IPS DF 19.7 (cell line): ENCODE data around the gene KIF2C.
A peak's percentile ranks its signal among the peaks of the same experiment; 100 is the strongest.
"Not testable (repeated sequence)": the region's sequence is repeated elsewhere in the genome, so short reads cannot be mapped to it uniquely, and the experiment has no call there.

Experiments used
- DNase-seq: peaks from one replicate; pipeline ENCODE4 v3.0.0-alpha.2; 2013; ENCODE audit warnings: low read depth, low spot score

The KIF2C gene

DNA sequence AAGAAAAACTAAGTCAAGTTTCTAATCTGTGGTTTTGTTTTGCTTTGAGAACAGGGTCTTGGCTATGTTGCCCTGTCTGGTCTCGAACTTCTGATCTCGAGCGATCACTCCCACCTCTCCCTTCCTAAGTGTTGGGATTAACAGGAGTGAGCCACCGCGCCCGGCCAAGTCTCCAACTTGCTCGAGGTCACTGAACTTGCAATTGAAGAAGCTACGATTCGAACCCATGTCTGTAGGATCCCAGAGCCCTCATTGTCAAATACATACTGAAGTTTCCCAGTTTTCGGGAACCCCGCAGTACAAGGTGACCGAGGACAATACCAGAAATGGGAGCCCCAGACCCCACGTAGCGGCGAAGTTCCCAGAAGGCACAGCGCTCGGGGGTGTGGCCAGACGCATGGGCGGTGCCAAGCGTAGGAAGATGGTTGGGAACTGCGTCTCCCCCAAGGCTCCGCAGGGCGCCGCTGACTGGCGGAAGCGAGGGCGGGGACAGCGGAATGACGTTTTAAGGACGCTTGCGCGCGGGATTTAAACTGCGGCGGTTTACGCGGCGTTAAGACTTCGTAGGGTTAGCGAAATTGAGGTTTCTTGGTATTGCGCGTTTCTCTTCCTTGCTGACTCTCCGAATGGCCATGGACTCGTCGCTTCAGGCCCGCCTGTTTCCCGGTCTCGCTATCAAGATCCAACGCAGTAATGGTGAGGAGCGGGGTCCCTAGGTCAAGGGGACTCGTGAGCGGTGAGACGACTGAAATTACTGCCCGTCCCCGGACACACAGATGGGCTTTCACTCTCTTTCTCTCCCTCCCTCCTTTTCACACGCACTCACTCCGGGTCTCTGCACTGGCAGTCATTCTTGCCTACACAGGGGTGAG is at the start of gene KIF2C:
Gene KIF2C (plus strand): TSS at position 531 of the 872 bp plus-strand sequence. CDS start 96 bp downstream, at position 627.
- peak; percentile 92 for DNase-seq

DNA sequence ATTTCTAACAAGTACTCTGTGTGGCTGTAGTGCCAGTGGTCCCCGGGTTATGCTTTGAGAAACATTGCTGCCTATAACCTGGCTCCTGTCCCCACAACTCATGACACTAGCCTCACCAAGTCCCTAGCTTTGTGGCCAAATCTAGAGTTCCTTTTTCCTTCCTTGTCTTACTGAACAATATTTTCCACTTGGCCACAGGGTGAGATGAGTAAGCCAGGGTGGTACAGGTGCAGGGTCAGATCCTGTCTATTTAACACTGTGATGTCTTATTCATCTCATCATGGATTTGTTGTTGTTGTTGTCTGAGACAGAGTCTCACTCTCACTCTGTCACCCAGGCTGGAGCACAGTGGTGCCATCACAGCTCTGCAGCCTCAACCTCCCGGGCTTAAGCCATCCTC is 46.5 kb upstream of the KIF2C start:
- DNase-seq, result no peak

DNA sequence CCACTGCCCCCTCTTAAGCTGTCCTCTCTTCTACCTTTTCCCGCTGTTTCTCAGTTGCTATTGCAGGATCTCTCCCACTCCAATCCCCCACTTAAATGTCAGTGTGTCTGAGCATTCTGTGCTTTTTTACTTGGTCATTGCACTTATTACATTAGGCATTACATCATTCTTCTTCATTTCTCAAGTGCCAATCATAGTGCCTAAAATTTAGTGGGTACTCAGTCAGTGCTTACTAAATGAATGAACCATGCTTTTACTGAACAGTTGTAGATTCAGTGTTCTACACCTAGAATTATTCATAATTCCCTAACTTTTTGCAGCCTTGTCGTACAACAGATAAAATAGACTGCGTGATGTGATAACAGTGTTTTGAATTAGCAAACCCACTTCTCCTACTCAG is 45.7 kb upstream of the KIF2C start:
- DNase-seq, result no peak

DNA sequence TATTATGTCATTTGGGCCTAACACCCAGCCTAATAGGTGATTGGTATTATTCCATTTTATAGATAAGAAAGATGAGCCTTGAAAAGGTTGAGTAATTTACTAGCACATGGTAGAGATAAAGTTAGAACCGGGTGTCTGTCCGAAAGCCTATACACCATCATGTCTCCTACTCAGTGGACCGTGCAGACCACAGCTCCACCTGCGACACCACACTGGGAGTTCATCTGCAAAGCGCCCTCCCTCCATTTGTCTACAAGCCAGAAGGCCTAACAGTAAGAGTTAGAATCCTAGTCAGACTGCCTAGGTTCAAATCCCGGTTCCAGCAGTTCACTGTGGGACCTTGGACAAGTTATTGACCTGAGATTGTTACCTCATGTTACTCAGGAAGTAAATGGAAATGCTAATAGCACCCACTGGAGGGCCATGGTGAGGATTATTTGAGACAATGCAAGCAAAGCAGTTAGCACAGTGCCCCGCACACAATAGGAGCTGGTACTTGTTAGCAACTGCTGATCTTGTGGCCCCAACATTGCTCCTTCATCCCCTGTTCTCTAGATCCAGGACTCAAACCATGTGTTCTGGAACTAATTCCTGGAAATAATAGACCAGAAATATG is 44.7 kb upstream of the KIF2C start:
- DNase-seq, result no peak

DNA sequence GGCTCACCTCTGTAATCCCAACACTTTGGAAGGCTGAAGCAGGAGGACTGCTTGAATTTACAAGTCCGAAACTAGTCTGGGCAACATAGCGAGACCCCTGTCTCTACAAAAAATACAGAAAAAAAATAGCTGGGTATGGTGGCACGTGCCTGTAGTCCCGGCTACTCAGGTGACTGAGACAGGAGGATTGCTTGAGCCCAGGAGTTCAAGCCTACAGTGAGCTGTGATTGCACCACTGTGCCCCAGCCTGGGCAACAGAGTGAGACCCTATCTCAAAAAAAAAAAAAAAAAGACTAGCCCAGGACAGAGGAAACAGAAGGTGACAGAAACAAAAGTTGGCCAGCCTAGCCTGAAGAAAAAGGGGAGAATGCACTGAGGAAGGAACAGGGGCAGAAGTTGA is 44.0 kb upstream of the KIF2C start:
- DNase-seq, result no peak

DNA sequence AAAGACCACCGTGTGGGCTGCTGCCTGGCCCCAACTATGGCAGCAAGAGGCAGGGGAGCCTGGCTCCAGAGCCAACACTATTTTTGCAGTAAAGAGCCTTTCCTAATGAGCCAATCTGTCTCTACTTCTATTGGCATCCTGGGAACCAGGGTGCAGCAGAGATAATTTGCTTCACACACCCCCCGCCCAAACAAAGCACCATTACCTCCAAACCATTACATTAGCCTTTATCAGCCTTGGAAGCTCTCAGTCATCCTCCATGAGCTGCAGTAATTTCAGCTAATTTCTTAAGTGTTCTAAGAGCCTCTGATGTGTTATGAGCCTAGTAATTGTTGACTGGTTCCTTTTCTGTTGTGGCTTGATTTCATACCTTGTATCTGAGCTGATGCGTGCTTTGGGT is 43.5 kb upstream of the KIF2C start:
- DNase-seq, result no peak

DNA sequence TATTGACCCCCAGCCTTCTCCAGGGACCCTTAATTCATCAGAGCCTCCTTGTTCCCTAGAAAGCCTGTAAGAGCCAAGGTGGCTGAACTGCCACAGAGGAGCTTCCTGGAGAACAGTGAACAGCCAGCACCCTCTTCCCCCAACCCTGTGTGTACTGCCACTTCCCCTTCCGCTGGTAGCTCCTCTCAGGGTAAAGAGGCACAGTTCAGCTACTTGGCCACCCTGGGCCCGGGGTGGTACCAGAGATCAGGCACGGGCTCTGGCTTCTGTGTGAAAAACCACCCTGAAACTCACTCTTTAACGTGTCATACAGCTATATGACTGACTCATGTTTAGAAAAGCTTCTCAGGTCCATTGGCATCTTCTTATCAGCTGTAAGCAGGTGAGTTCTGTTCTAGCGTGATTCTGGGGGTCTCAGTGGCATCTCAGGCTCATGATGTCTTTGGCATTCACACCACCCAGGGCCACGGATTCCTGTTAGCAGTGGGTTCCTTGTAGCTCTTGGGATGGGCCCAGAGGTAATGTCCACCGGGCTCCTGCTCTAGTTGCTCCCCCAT is 42.8 kb upstream of the KIF2C start:
- DNase-seq, result no peak

DNA sequence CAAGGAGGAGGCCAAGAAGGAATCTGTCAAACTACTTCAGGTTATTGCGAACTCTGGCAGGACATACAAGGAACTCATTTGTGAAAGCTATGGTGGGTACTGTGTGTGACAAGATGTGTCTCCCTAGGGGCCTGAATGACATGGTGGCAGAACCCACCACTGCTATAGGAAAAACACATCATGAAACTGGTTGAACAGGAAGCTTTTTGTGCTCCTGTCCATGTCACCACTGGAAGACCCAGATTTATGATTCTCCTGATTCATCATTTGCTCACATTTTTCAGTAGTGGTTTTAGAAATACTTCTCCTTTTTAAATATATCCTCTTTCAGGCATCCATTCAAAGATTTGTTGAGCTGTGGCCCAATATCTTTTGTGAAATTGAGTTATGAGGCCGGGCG is 41.5 kb upstream of the KIF2C start:
- DNase-seq, result no peak

DNA sequence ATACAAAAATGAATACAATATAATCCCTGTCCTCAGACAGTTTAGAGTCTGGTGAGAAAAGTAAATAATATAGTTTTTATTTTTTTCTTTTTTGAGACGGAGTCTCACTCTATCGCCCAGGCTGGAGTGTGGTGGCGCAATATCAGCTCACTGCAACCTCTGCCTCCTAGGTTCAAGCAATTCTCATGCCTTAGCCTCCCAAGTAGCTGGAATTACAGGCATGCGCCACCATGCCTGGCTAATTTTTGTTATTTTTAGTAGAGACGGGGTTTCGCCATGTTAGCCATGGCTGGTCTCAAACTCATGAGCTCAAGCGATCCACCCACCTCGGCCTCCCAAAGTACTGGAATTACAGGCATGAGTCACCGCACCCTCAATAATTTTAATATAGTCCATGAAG is 40.3 kb upstream of the KIF2C start:
- DNase-seq, result not testable (repeated sequence)

DNA sequence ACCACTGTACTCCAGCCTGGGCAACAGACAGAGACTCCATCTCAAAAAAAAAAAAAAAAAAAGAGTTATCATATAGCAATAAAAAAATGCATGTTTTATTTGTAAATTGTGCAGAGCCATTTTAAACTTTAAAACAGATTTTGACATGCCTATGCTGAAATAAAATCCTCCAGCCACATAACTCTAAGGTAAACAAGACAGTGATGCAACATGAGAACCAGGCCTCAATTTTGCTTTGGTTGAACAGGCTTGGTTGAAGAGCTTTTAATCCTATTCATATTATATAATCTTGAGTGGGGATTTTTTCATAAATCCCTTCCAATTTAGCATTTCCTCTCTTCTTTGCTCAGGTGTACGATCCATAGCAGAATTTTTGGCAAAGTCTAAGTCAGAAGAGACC is 39.1 kb upstream of the KIF2C start:
- no peak for DNase-seq

DNA sequence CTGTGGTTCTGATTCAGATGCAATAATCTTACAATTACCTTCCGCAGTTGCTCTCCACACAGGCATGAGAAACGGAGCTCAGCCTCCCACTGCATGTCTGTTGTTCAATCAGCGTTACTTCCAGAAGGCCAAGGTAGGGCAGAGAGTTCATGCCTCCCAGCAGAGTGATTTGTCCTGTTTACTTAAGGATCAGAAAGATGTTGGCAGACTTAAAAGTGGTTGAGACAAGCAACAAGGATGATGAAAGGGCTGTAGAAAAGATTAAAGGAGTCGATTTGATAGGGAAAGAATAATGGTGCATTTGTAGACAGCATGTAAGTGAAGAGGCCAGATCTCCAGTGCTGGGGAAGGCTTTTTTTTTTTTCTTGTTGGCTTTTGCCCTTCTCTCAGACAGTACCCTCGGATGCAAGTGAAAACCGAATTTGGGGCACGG is 38.5 kb upstream of the KIF2C start:
- DNase-seq, result no peak

DNA sequence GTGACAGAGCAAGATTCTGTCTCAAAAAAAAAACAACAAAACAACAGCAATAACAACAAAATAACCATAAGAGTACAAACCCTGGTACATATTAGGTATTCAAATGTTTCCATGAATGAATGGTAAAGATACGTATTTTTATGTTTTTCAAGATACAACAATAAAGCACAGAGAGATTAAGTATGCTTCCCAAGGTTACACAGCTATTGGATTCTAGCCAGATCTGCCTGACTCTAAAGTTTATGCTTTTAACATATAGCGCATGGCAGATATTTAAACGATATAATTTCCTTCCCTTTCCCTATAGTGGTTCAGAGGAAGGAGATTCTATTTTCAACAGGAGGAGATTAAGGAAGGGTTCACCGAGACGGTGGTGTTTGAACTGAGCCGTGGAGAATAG is 34.2 kb upstream of the KIF2C start:
- no peak for DNase-seq

DNA sequence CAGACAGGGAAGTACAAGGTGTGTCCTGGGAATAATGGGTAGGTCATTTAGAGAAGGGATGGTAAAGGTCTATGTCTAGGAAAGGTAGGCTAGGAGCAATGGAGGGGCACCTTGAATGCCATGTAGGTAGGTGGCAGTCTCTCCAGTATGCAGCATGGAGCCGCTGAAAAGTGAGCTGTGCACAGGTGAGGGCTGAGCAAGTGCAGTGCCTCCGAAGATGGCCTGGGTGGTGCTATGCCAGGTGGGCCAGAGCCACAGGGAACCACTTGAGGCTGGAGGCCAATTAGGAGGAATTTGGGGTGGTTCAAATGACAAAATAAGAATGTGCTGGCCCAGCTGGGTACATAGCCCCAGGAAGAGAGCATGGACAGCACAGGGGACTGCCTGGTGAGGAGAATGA is 33.7 kb upstream of the KIF2C start:
- DNase-seq, result no peak

DNA sequence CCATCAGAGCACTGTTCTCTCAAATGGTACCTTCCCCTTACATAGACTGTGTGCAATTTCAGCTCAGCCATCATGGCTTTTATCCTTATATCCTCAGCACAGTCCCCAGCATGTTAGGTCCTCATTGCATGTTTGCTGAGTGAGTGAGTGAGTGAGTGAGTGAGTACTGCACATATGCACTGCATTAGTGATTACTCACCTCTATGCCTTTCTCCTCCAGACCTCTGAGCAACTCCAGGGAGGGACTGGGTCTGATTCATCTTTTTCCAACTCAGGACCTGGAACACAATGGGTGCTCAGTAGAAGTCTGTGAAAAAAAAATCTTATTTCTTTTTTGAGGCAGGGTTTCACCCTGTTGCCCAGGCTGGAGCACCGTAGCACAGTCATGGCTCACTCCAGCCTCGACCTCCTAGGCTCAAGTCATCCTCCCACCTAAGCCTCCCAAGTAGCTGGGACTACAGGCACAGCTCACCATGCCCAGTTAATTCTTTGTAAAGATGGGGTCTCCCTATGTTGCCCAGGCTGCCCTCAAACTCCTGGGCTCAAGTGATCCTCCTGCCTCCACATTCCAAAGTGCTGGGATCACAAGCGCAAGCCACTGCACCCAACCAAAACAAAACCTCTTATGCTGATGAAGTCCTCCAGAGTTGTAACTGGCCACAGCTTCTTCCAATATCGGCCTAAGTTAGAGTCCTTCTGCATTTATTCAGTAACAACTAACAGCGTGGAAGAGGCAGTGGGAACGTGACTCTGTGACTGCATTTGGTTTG is 32.3 kb upstream of the KIF2C start:
- DNase-seq, result no peak

DNA sequence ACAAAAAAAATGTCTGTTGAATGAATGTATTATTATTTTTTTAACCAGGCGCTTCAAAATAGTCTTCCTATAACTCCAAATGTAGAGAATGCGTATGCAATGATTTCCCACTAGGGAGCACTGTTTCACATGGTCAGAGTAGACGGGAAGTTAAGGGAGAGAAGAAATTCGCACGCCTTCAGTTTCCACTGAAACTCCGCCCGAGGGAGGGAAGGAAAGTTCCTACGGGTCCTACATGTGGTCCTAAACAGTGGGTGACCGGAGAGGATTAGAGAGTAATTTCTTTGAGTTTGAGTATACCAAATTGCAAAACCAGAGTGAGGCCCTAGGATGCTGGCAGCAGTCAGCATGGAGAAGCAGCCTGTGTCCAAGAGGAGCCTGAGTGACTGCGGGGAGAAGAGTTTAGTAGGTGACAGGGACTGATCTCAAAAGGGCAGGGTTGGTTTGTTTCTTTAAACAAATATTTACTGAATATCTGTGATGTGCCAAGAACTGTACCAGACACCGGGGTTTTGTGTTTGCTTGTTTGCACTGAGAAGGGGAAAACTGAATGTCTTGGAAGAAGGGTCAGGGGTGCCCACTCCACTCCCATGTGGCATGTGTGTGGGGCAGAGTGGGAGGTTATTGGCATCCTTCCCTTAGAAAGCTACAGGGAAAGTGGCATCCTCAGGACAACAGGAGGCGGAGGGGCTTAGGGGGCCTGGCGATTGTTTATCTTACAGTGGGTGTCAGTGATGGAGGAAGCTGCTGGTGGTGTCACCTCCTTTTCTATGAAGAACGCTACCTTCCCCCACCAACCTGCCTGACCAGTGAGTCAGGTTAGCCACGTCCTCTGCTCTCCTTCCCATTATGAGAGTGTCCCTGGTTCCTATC is 31.4 kb upstream of the KIF2C start:
- DNase-seq, result no peak

DNA sequence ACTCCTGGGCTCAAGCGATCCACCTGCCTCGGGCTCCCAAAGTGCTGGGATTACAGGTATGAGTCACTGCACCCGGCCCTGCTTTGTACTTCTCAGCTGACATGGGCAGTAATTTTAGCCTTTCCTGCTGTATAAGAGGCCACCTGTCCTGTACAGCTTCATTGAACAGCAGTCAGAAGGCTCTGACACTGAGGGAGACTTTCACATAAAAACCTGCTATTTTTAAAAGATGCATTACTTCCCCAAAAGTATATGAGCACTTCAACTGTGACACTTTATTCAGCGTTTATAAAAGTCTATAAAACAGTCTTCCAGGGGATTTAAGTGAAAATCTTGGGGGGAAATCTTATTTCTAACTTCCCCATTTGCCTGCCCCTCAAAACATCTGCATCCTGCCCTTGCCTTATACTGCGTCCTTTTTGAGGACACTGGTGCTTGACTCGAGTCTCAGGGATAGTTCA is 26.3 kb upstream of the KIF2C start:
- DNase-seq, result no peak

DNA sequence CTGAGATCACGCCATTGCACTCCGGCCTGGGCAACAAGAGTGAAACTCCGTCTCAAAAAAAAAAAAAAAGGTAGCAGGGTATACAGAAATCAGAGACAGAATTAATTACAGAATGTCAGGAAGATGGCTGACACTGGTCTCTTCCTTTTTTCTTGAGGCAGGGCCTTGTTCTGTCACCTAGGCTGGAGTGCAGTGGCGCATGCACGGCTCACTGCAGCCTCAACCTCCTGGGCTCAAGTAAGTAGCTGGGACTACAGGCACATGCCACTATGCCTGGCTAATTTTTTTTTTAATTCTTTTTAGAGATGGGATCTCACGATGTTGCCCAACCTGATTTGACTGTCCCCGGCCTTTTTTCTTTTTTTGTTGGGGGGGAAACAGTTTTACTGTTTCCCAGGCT is 25.1 kb upstream of the KIF2C start:
- no peak for DNase-seq

DNA sequence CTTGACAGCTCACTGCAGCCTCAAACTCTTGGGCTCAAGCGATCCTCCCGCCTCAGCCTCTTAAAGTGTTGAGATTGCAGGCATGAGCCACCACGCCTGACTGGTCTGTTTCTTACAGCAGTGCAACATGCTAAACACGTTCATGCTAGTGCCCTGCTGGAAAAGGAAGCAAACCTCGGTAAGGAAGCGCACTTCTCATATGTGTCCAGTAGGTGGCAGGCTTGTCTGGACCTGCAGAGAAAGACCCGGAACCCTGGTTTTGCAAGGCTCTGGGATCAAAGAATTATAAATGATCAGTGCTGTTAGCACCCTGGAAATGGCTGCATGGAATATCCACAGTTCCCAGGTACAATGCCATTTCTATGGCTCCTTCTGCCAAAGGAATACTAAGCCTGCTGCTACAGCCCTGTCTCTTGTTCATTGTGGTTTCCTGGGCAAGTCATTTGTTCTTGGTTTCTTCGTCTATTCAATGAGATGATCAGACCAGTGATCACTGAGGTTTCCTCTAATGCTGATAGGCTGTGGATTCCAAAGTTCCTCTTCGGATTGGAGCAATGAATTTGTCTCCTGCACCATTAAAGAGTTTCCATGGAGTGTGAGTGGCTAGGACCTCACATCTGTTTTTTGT is 24.6 kb upstream of the KIF2C start:
- DNase-seq, result no peak

DNA sequence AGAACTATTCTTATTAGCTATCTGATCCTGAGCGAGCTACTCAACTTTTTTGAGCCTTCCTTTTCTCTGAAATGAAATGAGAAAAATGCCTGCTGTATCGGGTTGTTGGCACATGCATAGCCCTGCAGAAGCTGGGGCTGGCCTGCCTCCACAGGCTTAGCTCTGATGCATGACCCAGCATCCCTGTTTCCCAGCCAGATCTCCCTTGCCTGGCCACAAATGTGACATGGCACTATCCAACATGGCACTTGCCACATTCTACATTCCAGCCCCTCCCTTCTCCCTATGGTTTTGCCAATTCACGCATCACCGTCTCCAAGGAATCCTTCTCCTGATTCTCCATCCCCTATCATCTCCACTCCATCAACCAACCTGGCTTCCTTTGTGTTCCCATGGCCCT is 22.5 kb upstream of the KIF2C start:
- DNase-seq, result no peak

DNA sequence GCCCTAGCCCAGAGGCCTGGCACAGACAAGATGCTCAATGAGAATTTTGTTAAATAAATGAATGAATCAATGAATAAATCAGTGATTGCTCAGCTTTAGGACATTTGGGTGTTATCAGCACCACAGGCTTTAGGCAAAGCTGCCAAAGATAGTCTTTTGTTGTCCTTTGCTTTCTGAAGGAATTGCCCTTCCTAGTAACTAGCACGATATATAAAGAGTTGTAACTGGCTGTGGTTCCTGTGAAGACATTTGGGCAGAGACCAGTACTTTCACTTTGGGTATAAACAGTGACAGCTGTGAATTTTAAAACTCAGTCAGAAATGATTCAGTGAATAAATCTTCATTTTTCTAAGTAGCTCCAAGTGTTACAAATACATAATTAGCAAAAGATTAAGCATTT is 22.0 kb upstream of the KIF2C start:
- no peak for DNase-seq

DNA sequence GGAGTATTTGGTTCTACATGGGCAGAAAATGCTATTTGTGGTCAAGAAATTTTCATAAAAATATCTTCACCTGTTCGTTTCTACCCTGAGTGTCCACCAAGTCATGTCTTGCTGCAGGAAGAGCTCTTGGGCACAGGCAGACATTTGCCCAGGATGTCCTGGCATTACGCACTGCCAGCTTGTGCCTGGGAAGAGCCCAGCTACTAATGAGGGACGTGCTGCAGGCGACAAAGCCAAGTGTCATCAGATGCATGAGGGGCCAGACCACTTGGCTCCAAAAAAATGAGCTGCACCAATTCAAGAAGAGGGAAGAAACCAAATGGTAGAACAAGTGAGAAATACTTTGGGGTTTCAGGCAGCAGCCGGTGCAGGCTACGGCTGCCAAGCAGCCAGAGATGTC is 21.5 kb upstream of the KIF2C start:
- no peak for DNase-seq
